Prostate gland (tissue), 2 donors: Measurements from ENCODE around the gene KCNAB1.

Experiments
- POLR2A ChIP-seq: fragments of 450-650 bp; IDR thresholded peaks from one replicate; pipeline ENCODE4 v1.6.1; 2016; ENCODE audit warnings: antibody characterized with exemption, mild to moderate bottlenecking
- POLR2AphosphoS5 ChIP-seq: sonication (generic); formaldehyde crosslinking; IDR thresholded peaks from one replicate; pipeline ENCODE4 v1.6.1; 2017; ENCODE audit warnings: antibody characterized with exemption
- TF ChIP-seq, protein P1 (sequence below), 4 experiments: fragments of 200-600 bp in 2 of 4; fragments of 450-650 bp in 2 of 4; sonication (generic) in 2 of 4; IDR thresholded peaks; 1 replicate in 3 of 4; 2 replicates in 1 of 4; pipeline ENCODE4 v1.5.1; 2016 to 2019; ENCODE audit warnings: antibody characterized with exemption in 4 of 4, mild to moderate bottlenecking in 2 of 4, moderate library complexity in 2 of 4

DNA sequence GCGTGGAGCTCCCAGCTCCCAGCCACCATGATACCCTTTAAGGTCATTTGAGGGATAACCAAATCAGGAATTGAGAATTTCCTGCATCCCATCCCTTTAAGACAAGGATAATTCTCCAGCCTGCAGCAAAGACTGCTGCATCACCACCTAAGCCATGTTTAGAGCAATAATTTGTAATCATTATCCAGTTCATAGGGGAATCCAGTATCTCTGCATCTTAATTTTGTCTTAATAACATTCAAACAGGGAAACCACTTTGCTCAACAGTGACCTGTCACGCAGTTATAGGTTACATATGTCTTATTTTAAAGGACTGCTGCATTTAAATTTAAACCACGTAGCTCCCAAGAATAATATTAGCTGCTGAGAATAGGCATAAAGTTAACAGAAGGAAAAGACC is 246.2 kb downstream of the KCNAB1 start:
- TF ChIP-seq, protein P1, sequence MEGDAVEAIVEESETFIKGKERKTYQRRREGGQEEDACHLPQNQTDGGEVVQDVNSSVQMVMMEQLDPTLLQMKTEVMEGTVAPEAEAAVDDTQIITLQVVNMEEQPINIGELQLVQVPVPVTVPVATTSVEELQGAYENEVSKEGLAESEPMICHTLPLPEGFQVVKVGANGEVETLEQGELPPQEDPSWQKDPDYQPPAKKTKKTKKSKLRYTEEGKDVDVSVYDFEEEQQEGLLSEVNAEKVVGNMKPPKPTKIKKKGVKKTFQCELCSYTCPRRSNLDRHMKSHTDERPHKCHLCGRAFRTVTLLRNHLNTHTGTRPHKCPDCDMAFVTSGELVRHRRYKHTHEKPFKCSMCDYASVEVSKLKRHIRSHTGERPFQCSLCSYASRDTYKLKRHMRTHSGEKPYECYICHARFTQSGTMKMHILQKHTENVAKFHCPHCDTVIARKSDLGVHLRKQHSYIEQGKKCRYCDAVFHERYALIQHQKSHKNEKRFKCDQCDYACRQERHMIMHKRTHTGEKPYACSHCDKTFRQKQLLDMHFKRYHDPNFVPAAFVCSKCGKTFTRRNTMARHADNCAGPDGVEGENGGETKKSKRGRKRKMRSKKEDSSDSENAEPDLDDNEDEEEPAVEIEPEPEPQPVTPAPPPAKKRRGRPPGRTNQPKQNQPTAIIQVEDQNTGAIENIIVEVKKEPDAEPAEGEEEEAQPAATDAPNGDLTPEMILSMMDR (IDR thresholded peaks at IDR 0.05), result no peak
- TF ChIP-seq POLR2A, result no peak
- TF ChIP-seq POLR2AphosphoS5, result no peak
